Measurements from ENCODE around the gene HS3ST4. TPM values are rescaled to one million over a fixed set of nuclear protein-coding genes. Genes with fewer than 3 reads are reported as not detected.

HS3ST4 gene
- total and polyA plus RNA-seq, 2 donors (not counting 1 experiment from before 2014, with no cell fraction given), result not detected

DNA sequence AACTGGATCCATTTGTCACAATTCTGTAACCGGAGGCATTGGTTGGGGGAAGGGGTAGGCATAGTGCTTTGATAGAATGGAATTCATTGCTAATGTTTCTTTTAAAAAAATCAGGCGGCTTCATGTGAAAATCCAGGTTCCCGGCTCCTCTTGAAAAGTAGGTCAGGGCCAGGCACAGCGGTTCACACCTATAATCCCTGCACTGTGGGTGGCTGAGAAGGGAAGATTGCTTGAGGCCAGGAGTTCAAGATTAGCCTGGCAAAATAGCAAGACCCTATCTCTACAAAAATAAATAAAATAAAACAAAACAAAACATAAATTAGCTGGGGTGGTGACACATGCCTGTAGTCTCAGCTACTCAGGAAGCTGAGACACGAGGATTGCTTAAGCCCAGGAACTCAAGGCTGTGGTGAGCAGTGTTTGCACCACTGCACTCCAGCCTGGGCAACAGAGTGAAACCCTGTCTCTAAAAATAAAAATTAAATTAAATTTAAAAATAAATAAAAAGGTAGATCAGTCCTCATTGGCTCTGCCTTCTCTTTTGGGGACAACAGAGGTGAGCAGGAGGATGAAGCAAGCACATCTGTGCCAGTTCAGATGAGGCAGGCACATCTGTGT is 466.5 kb downstream of the HS3ST4 start:
- no peaks in the 10 kb centered on the region for H3K27me3 ChIP-seq (replicated peaks in 1 of 4; ENCODE audit: control extremely low read depth in 1 of 4, control insufficient read depth in 3 of 4, insufficient read depth in 4 of 4, low read length in 3 of 4)
- WGBS (ENCODE audit: insufficient coverage), result 100% methylated on average over 1 of the region's 5 CpGs
- H3K4me1 Mint-ChIP-seq, result no peaks in the 10 kb centered on the region
- ChIA-PET POLR2A (no interaction called here), CTCF (no interaction called here)
- TF ChIP-seq, protein P1, sequence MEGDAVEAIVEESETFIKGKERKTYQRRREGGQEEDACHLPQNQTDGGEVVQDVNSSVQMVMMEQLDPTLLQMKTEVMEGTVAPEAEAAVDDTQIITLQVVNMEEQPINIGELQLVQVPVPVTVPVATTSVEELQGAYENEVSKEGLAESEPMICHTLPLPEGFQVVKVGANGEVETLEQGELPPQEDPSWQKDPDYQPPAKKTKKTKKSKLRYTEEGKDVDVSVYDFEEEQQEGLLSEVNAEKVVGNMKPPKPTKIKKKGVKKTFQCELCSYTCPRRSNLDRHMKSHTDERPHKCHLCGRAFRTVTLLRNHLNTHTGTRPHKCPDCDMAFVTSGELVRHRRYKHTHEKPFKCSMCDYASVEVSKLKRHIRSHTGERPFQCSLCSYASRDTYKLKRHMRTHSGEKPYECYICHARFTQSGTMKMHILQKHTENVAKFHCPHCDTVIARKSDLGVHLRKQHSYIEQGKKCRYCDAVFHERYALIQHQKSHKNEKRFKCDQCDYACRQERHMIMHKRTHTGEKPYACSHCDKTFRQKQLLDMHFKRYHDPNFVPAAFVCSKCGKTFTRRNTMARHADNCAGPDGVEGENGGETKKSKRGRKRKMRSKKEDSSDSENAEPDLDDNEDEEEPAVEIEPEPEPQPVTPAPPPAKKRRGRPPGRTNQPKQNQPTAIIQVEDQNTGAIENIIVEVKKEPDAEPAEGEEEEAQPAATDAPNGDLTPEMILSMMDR (IDR thresholded peaks at IDR 0.05), result no peak
- TF ChIP-seq EZH2 (IDR thresholded peaks at IDR 0.05; ENCODE audit: borderline replicate concordance, insufficient read depth, low read depth, low read length, poor library complexity, severe bottlenecking), result no peak
- H4K20me1 ChIP-seq (ENCODE audit: control insufficient read depth, insufficient read depth, low read length, poor library complexity, severe bottlenecking), result no peaks in the 10 kb centered on the region
- no peak overlapping the region for H3K27ac ChIP-seq (ENCODE audit: low read length in 2 of 2)
- no peak overlapping the region for H3K4me2 ChIP-seq (replicated peaks; ENCODE audit: low read depth, low read length, poor library complexity, severe bottlenecking)
- ATAC-seq (ENCODE audit: low read depth), result no peak
- no peak overlapping the region for H3K4me3 Mint-ChIP-seq
- H3K27me3 Mint-ChIP-seq, result no peaks in the 10 kb centered on the region
- H3K27ac Mint-ChIP-seq, result no peak overlapping the region
- H3K4me1 ChIP-seq (ENCODE audit: control insufficient read depth in 2 of 2, insufficient read depth in 2 of 2, low read length in 2 of 2), result no peaks in the 10 kb centered on the region
- H3K36me3 ChIP-seq (replicated peaks in 1 of 2; ENCODE audit: control extremely low read depth in 1 of 2, control insufficient read depth in 1 of 2, extremely low read depth in 1 of 2, insufficient read depth in 2 of 2, low read length in 1 of 2), result no peaks in the 10 kb centered on the region
- DNase-seq, result no peak
- no peaks in the 10 kb centered on the region for H3K9me3 Mint-ChIP-seq (ENCODE audit: insufficient read depth)
- no peak overlapping the region for H3K9ac ChIP-seq (ENCODE audit: low read length)
- H3K9me3 ChIP-seq (ENCODE audit: control extremely low read depth in 1 of 3, control insufficient read depth in 2 of 3, insufficient read depth in 1 of 3, low read length in 2 of 3), result no peaks in the 10 kb centered on the region
- H3K4me3 ChIP-seq (ENCODE audit: control extremely low read depth in 1 of 5, extremely low read depth in 1 of 5, insufficient read depth in 1 of 5, low read depth in 2 of 5, low read length in 4 of 5), result no peak overlapping the region
- no peak overlapping the region for H2AFZ ChIP-seq (ENCODE audit: insufficient read depth, low read depth, low read length, poor library complexity, severe bottlenecking)
- no peaks in the 10 kb centered on the region for H3K79me2 ChIP-seq (ENCODE audit: control insufficient read depth, insufficient read depth, low read length)
- intact Hi-C loops (cut with micrococcal nuclease), result no loop called here

DNA sequence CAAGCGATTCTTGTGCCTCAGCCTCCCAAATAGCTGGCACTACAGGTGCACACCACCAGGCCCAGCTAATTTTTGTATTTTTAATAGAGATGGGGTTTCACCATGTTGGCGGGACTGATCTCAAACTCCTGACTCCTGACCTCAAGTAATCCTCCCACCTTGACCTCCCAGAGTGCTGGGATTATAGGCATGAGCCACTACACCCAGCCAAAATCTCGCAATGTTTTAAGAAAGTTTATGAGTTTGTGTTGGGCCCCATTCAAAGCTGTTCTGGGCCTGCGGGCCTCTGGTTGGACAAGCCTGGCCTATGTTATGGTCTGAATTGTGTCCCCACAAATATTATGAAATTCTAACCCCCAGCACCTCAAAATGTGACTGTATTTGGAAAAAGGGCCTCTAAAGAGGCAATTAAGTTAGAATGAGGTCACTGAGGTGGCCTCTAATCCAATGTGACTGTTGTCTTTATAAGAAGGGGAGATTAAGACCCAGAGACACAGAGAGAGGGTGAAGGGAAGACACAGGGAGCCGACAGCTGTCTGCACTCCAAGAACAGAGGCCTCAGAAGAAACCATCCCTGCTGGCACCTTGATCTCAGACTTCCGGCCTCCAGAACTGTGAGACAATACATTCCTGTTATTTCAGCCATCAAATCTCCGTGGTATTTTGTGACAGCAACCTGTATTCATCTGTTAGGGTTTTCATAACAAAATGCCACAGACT is 469.9 kb downstream of the HS3ST4 start:
- H3K27ac ChIP-seq (ENCODE audit: low read length in 2 of 2), result no peak overlapping the region
- H3K9me3 ChIP-seq (ENCODE audit: control extremely low read depth in 1 of 3, control insufficient read depth in 2 of 3, insufficient read depth in 1 of 3, low read length in 2 of 3), result peaks cover 0 to 3% (median 0%) of the 10 kb centered on the region in 3 donors
- TF ChIP-seq, protein P1 (IDR thresholded peaks at IDR 0.05), result no peak
- TF ChIP-seq EZH2 (IDR thresholded peaks at IDR 0.05; ENCODE audit: borderline replicate concordance, insufficient read depth, low read depth, low read length, poor library complexity, severe bottlenecking), result no peak
- no peaks in the 10 kb centered on the region for H4K20me1 ChIP-seq (ENCODE audit: control insufficient read depth, insufficient read depth, low read length, poor library complexity, severe bottlenecking)
- Mint-ChIP-seq H3K9me3 (ENCODE audit: insufficient read depth) (no peaks in the 10 kb centered on the region), H3K4me1 (no peaks in the 10 kb centered on the region), H3K4me3 (no peak overlapping the region), H3K27me3 (no peaks in the 10 kb centered on the region), H3K27ac (no peak overlapping the region)
- POLR2A ChIA-PET, result no interaction called here
- H3K4me2 ChIP-seq (replicated peaks; ENCODE audit: low read depth, low read length, poor library complexity, severe bottlenecking), result no peak overlapping the region
- no peak overlapping the region for H2AFZ ChIP-seq (ENCODE audit: insufficient read depth, low read depth, low read length, poor library complexity, severe bottlenecking)
- intact Hi-C loops (cut with micrococcal nuclease), result no loop called here
- no peaks in the 10 kb centered on the region for H3K4me1 ChIP-seq (ENCODE audit: control insufficient read depth in 2 of 2, insufficient read depth in 2 of 2, low read length in 2 of 2)
- H3K9ac ChIP-seq (ENCODE audit: low read length), result no peak overlapping the region
- 88% methylated on average over 4 of the region's 7 CpGs for WGBS (ENCODE audit: insufficient coverage)
- no peak overlapping the region for H3K4me3 ChIP-seq (ENCODE audit: control extremely low read depth in 1 of 5, extremely low read depth in 1 of 5, insufficient read depth in 1 of 5, low read depth in 2 of 5, low read length in 4 of 5)
- H3K79me2 ChIP-seq (ENCODE audit: control insufficient read depth, insufficient read depth, low read length), result no peaks in the 10 kb centered on the region
- CTCF ChIA-PET, result no interaction called here
- ATAC-seq (ENCODE audit: low read depth) (no peak), DNase-seq (no peak)
- no peaks in the 10 kb centered on the region for H3K36me3 ChIP-seq (replicated peaks in 1 of 2; ENCODE audit: control extremely low read depth in 1 of 2, control insufficient read depth in 1 of 2, extremely low read depth in 1 of 2, insufficient read depth in 2 of 2, low read length in 1 of 2)
- no peaks in the 10 kb centered on the region for H3K27me3 ChIP-seq (replicated peaks in 1 of 4; ENCODE audit: control extremely low read depth in 1 of 4, control insufficient read depth in 3 of 4, insufficient read depth in 4 of 4, low read length in 3 of 4)

All from B cell (primary cell).